GM23248 (cell line): Measurements from ENCODE around the gene ETV7. TPM values are rescaled to one million over a fixed set of nuclear protein-coding genes. Genes with fewer than 3 reads are reported as not detected.

Source experiments
- DNase-seq: peaks from one replicate; pipeline ENCODE4 v3.0.0-alpha.2; 2015
- H2AFZ ChIP-seq: fragments of 200-600 bp; sonication (generic); 2 replicates; pipeline ENCODE4 v1.6.1; 2016; ENCODE audit warnings: antibody characterized with exemption
- H3F3A ChIP-seq: fragments of 200-600 bp; sonication (generic); 2 replicates; pipeline ENCODE4 v1.6.1; 2016; ENCODE audit warnings: mild to moderate bottlenecking, antibody characterized with exemption, mixed run types; ENCODE audit not compliant: insufficient read depth
- H3K27ac ChIP-seq: fragments of 200-600 bp; sonication (generic); 2 replicates; pipeline ENCODE4 v1.5.1; 2016; ENCODE audit warnings: mild to moderate bottlenecking
- H3K27me3 ChIP-seq: fragments of 200-600 bp; sonication (generic); replicated peaks from 2 replicates; pipeline ENCODE4 v1.6.1; 2016; ENCODE audit warnings: mild to moderate bottlenecking; ENCODE audit not compliant: insufficient read depth
- H3K36me3 ChIP-seq: fragments of 200-600 bp; sonication (generic); 2 replicates; pipeline ENCODE4 v1.6.1; 2016; ENCODE audit warnings: low read depth, mild to moderate bottlenecking
- H3K4me1 ChIP-seq: fragments of 200-600 bp; sonication (generic); 2 replicates; pipeline ENCODE4 v1.6.1; 2016; ENCODE audit warnings: mild to moderate bottlenecking; ENCODE audit not compliant: insufficient read depth
- H3K4me2 ChIP-seq: fragments of 200-600 bp; sonication (generic); one replicate; pipeline ENCODE4 v1.6.1; 2016; ENCODE audit warnings: mild to moderate bottlenecking; ENCODE audit not compliant: unreplicated experiment
- H3K4me3 ChIP-seq: fragments of 200-600 bp; sonication (generic); 2 replicates; pipeline ENCODE4 v1.5.1; 2016; ENCODE audit warnings: mild to moderate bottlenecking
- H3K79me2 ChIP-seq: fragments of 200-600 bp; sonication (generic); 2 replicates; pipeline ENCODE4 v1.6.1; 2016; ENCODE audit warnings: mild to moderate bottlenecking; ENCODE audit not compliant: insufficient read depth
- H3K9ac ChIP-seq: fragments of 200-600 bp; sonication (generic); 2 replicates; pipeline ENCODE4 v1.6.1; 2016; ENCODE audit warnings: mild to moderate bottlenecking
- H3K9me2 ChIP-seq: fragments of 200-600 bp; sonication (generic); 2 replicates; pipeline ENCODE4 v1.6.1; 2016; ENCODE audit warnings: mixed run types, mild to moderate bottlenecking, moderate library complexity; ENCODE audit not compliant: insufficient read depth
- H3K9me3 ChIP-seq: fragments of 200-600 bp; sonication (generic); one replicate; pipeline ENCODE4 v1.6.1; 2017; ENCODE audit warnings: low read depth
- H4K20me1 ChIP-seq: fragments of 200-600 bp; sonication (generic); 2 replicates; pipeline ENCODE4 v1.6.0; 2016; ENCODE audit not compliant: insufficient read depth
- EZH2 ChIP-seq: fragments of 200-600 bp; sonication (generic); IDR thresholded peaks from 2 replicates; pipeline ENCODE4 v1.6.1; 2018; ENCODE audit warnings: antibody characterized with exemption, mild to moderate bottlenecking; ENCODE audit not compliant: insufficient read depth, poor library complexity, severe bottlenecking
- EZH2phosphoT487 ChIP-seq: fragments of 200-600 bp; sonication (generic); IDR thresholded peaks from 2 replicates; pipeline ENCODE4 v1.6.1; 2018; ENCODE audit warnings: antibody characterized with exemption, moderate library complexity, mild to moderate bottlenecking, low read depth; ENCODE audit not compliant: insufficient read depth
- WGBS, 2 experiments: methylation state at CpG; one replicate each; pipeline ENCODE4 v1.1.6; 2015 to 2017; ENCODE audit warnings: low lambda C conversion rate in 2 of 2, low coverage in 1 of 2; ENCODE audit errors: missing lambda C conversion rate in 2 of 2; 5-methylcytosine and 5-hydroxymethylcytosine counted together
- in situ Hi-C: fragments of 300-500 bp; cut with MboI; formaldehyde crosslinking; loops from 2 replicates; pipeline ENCODE4 v1.15.0; 2020
- polyA plus RNA-seq: library from polyadenylated mRNA; unstranded; fragments of >200 nt; fragmentation: Nextera tagmentation; extraction: Ambion mirVana; gene quantifications from 2 replicates; pipeline ENCODE4 v1.2.1, GENCODE V29; 2016
- total RNA-seq: library from RNA; depleted of rRNA; stranded (reverse); fragments of >200 nt; shearing (Covaris generic); gene quantifications from 2 replicates; pipeline ENCODE4 v1.2.3, GENCODE V29; 2014

Gene ETV7
- total and polyA plus RNA-seq, 2 experiments from 2014 or later = 0.32 to 0.70 TPM

DNA sequence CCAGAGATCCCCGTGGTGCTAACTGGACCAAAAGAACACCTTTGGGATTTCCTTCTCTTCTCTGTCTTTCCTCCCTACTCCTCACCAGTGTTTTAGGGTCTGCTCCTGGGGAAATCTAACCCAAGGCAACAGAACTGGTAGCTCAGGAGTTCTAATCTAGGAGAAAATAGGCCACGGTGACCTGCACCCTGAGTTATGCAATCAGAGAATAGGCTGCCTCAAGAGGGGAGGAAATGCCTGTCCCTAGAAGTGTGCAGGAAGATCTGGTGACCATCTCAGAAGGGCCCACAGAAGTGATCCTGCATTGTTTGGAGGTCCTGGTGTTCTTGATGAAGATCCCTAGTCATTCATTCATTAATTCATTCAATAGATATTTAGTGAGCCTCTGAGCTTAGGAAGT, 3.4 kb downstream of the ETV7 start:
- Histone ChIP-seq H3K79me2 (no peaks in the 10 kb centered on the region), H3K9ac (no peak overlapping the region), H2AFZ (no peak overlapping the region), H3K27me3 (peaks cover 9% of the 10 kb centered on the region; the same call in 1 of the 2 replicates), H3F3A (no peaks in the 10 kb centered on the region), H3K9me2 (no peaks in the 10 kb centered on the region), H3K4me2 (no peak overlapping the region), H3K36me3 (no peaks in the 10 kb centered on the region), H3K4me1 (peaks cover 7% of the 10 kb centered on the region; the same call in 1 of the 2 replicates), H4K20me1 (no peaks in the 10 kb centered on the region), H3K27ac (no peak overlapping the region), H3K4me3 (no peak overlapping the region), H3K9me3 (no peaks in the 10 kb centered on the region)
- in situ Hi-C loops = no loop called here
- TF ChIP-seq EZH2 = no peak
- no peak for TF ChIP-seq EZH2phosphoT487
- DNase-seq = no peak
- 82 to 94% methylated on average over 2 of the region's 2 CpGs for WGBS, 2 experiments

DNA sequence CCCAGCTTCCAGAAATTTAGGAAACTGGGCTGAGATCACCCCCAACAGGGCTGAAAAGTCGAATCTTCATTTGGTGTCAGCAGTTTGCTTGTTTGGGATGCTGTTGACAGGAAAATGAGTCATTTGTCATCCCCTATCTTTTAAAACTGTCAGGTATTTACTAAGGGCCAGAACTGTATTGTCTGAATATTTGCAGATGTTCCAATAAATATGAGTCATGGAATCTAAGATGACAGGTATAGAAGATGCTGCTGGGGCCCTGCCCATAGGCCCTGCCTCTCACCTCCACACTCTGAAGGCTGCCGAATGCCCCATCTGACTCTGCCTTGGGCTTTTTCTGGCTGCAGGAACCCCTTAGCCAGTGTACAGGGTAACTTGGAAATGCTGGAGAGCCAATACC, 3.9 kb downstream of the ETV7 start:
- Histone ChIP-seq H2AFZ (no peak overlapping the region), H3K9me2 (no peaks in the 10 kb centered on the region), H3K79me2 (no peaks in the 10 kb centered on the region), H3K4me1 (peaks cover 7% of the 10 kb centered on the region; the same call in 1 of the 2 replicates), H3K27ac (no peak overlapping the region), H3K9me3 (no peaks in the 10 kb centered on the region), H3K36me3 (no peaks in the 10 kb centered on the region), H3F3A (no peaks in the 10 kb centered on the region), H3K9ac (no peak overlapping the region), H3K4me3 (no peak overlapping the region), H4K20me1 (no peaks in the 10 kb centered on the region), H3K27me3 (peaks cover 9% of the 10 kb centered on the region; the same call in 1 of the 2 replicates), H3K4me2 (no peak overlapping the region)
- DNase-seq = no peak
- WGBS, 2 experiments = 51 to 66% methylated on average over 2 of the region's 2 CpGs
- TF ChIP-seq EZH2phosphoT487 = no peak
- no peak for TF ChIP-seq EZH2
- in situ Hi-C loops = no loop called here

DNA sequence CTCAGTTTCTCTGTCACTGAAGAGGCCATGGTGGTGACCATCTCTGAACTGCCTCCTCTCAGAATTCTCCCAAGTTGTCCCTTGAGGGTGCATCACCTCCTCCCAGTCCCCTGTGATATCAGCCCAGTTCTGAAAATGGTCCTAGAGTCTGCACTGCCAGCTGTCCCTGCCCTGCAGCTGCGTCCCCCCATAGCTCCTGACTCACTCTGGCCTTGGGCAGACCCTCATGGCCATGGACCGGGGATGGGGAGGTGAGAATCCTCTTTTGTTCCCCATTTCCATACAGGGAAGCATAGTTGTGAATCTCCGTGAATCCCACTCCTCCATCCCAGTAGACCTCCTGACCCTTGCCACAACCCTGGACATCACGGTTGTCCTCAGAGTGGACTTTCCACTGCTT, 4.5 kb downstream of the ETV7 start:
- Histone ChIP-seq H3K9me3 (no peaks in the 10 kb centered on the region), H3F3A (no peaks in the 10 kb centered on the region), H3K4me3 (no peak overlapping the region), H3K79me2 (no peaks in the 10 kb centered on the region), H3K4me2 (no peak overlapping the region), H3K27me3 (peaks cover 9% of the 10 kb centered on the region; the same call in 1 of the 2 replicates), H3K4me1 (peaks cover 7% of the 10 kb centered on the region), H3K9ac (no peak overlapping the region), H3K9me2 (no peaks in the 10 kb centered on the region), H3K27ac (no peak overlapping the region), H3K36me3 (no peaks in the 10 kb centered on the region), H2AFZ (no peak overlapping the region), H4K20me1 (no peaks in the 10 kb centered on the region)
- 54 to 61% methylated on average over 4 of the region's 4 CpGs for WGBS, 2 experiments
- in situ Hi-C loops = no loop called here
- DNase-seq = no peak
- TF ChIP-seq EZH2phosphoT487 (no peak), EZH2 (no peak)

DNA sequence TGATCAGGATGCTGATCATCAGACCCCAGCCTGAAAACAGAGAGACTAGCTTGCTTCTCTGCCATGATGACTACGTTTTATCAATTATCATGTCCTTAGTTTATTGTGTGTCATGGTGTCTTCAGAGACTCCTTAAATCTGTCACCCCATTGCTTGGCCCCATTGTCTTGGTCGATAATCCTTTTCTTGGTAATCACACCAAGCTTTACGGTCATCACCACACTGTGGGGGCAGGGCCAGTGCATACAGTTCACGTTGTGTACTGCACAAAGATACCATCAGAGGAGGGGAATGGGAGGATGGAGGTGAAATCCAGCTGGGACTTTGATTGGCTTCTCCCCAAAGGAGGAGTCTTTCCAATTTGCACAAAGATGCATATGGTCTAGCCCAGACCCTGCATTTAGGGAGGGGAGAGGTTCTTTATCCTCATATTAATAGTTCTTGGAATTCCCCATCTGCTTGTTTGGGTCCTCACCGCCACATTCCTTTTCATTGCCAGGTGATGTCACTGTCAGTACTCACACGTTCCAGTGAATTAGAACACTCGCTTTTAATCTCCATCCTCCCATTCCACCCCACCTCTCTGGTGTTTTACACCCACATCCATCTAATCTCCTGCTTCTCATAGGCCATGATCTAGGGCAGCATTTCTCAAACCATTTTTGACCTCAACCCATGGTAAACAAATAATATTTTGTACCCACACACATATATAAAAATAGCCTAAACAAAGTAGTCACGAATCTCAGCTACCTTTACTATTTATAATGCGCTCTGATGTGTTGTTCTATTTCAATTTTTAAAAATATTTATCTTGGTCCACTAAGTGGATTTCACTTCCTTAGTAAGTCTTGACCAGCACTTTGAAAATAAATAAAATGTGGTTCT, 5.7 kb downstream of the ETV7 start:
- H3K79me2 ChIP-seq = no peaks in the 10 kb centered on the region
- no peaks in the 10 kb centered on the region for H4K20me1 ChIP-seq
- WGBS, 2 experiments = 81 to 86% methylated on average over 9 of the region's 9 CpGs
- no peak overlapping the region for H3K27ac ChIP-seq
- no peaks in the 10 kb centered on the region for H3K9me3 ChIP-seq
- H3K4me1 ChIP-seq = no peaks in the 10 kb centered on the region; the same call in 1 of the 2 replicates
- TF ChIP-seq EZH2 (no peak), EZH2phosphoT487 (no peak)
- H3K4me3 ChIP-seq = no peak overlapping the region
- no peaks in the 10 kb centered on the region for H3F3A ChIP-seq
- no peaks in the 10 kb centered on the region for H3K27me3 ChIP-seq
- in situ Hi-C loops = no loop called here
- H2AFZ ChIP-seq = no peak overlapping the region
- DNase-seq = no peak
- H3K9me2 ChIP-seq = no peaks in the 10 kb centered on the region
- no peak overlapping the region for H3K4me2 ChIP-seq
- H3K36me3 ChIP-seq = no peaks in the 10 kb centered on the region
- H3K9ac ChIP-seq = no peak overlapping the region
